Suprapubic skin (tissue), 3 donors: ENCODE results near the gene TRIL.

Experiments
- POLR2AphosphoS5 ChIP-seq, 3 donors: sonication (generic); formaldehyde crosslinking; IDR thresholded peaks; one replicate each; pipeline ENCODE4 v1.6.1; 2017; ENCODE audit warnings: antibody characterized with exemption in 3 of 3
- TF ChIP-seq, protein P1 (sequence below), 2 donors: fragments of 200-600 bp in 1 of 2; fragments of 450-650 bp in 1 of 2; sonication (generic) in 1 of 2; IDR thresholded peaks; one replicate each; pipeline ENCODE4 v1.5.1; 2016 to 2019; ENCODE audit warnings: antibody characterized with exemption in 2 of 2, mild to moderate bottlenecking in 1 of 2, moderate library complexity in 1 of 2

DNA sequence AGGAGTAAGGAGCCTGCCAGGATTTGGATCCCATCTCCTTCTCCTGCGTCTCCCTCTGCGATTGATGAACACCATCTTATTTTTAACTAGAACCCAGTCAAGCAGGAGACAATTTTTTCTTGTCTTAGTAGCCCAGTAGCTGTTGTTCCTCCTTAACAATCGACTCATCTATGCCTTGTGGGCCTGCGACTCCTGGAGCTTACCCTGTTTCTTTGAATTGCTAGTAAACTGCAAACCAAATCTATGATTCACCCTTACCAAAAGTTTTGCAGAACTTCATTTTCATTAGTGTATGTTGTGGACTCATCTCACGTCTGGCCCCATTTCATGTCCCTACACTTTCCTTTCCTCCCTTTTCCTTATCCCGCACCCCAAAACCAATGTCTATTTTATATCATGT, 37.7 kb downstream of the TRIL start:
- TF ChIP-seq POLR2AphosphoS5 (IDR thresholded peaks at IDR 0.05) = no peak
- TF ChIP-seq, protein P1, sequence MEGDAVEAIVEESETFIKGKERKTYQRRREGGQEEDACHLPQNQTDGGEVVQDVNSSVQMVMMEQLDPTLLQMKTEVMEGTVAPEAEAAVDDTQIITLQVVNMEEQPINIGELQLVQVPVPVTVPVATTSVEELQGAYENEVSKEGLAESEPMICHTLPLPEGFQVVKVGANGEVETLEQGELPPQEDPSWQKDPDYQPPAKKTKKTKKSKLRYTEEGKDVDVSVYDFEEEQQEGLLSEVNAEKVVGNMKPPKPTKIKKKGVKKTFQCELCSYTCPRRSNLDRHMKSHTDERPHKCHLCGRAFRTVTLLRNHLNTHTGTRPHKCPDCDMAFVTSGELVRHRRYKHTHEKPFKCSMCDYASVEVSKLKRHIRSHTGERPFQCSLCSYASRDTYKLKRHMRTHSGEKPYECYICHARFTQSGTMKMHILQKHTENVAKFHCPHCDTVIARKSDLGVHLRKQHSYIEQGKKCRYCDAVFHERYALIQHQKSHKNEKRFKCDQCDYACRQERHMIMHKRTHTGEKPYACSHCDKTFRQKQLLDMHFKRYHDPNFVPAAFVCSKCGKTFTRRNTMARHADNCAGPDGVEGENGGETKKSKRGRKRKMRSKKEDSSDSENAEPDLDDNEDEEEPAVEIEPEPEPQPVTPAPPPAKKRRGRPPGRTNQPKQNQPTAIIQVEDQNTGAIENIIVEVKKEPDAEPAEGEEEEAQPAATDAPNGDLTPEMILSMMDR (IDR thresholded peaks at IDR 0.05) = no peak
